GM19238 (cell line): ENCODE measurements around the gene RFX5.

Experiments used
- DNase-seq: peaks from one replicate; pipeline ENCODE4 v3.0.0; 2011; ENCODE audit warnings: low spot score; ENCODE audit not compliant: insufficient read length

The RFX5 gene

GRCh38 chr1:151325231-151325630 is 21.8 kb downstream of the RFX5 start:
- no peak for DNase-seq

- no peak for DNase-seq
These were observed 22.6 kb downstream of the RFX5 start for GRCh38 chr1:151324390-151324930.

GRCh38 chr1:151318975-151319374 is 28.1 kb downstream of the RFX5 start:
- no peak for DNase-seq

- no peak for DNase-seq
These were observed 31.4 kb downstream of the RFX5 start for GRCh38 chr1:151315565-151316235.

GRCh38 chr1:151314137-151314875 is 32.7 kb downstream of the RFX5 start:
- no peak for DNase-seq

- DNase-seq = no peak
These were observed 33.6 kb downstream of the RFX5 start for GRCh38 chr1:151313501-151313900.

- DNase-seq = no peak
These were observed 34.2 kb downstream of the RFX5 start for GRCh38 chr1:151312826-151313225.

- no peak for DNase-seq
These were observed 34.6 kb downstream of the RFX5 start for GRCh38 chr1:151312411-151312810.

GRCh38 chr1:151311589-151312331 is 35.3 kb downstream of the RFX5 start:
- DNase-seq = no peak

GRCh38 chr1:151311011-151311410 is 36.0 kb downstream of the RFX5 start:
- no peak for DNase-seq

- DNase-seq = no peak
These were observed 37.2 kb downstream of the RFX5 start for GRCh38 chr1:151309811-151310323.

GRCh38 chr1:151294742-151295462 is 52.1 kb downstream of the RFX5 start:
- DNase-seq = no peak

- DNase-seq = no peak
These were observed 54.0 kb downstream of the RFX5 start for GRCh38 chr1:151293093-151293492.

- no peak for DNase-seq
These were observed 54.6 kb downstream of the RFX5 start for GRCh38 chr1:151292207-151293030.

GRCh38 chr1:151290709-151291303 is 56.2 kb downstream of the RFX5 start:
- no peak for DNase-seq
